Spinal cord (tissue), 10 donors: Measurements from ENCODE around the gene PTGER3. TPM values are rescaled to one million over a fixed set of nuclear protein-coding genes. Genes with fewer than 3 reads are reported as not detected.
A peak's percentile ranks its signal among the peaks of the same experiment; 100 is the strongest.

Experiments used
- DNase-seq, 6 donors: peaks; one replicate each; pipeline versions ENCODE4 v3.0.0 to v3.0.0-alpha.2; 2013 to 2015; ENCODE audit warnings: low spot score in 6 of 6, low read depth in 4 of 6
- H3K27ac ChIP-seq: one replicate; pipeline ENCODE4 v1.5.1; 2013; ENCODE audit warnings: low read depth, low read length, control low read depth
- H3K27me3 ChIP-seq: one replicate; pipeline ENCODE4 v1.6.1; 2013; ENCODE audit warnings: low read length; ENCODE audit not compliant: control insufficient read depth, insufficient read depth
- H3K36me3 ChIP-seq: one replicate; pipeline ENCODE4 v1.6.1; 2013; ENCODE audit warnings: low read length; ENCODE audit not compliant: control insufficient read depth, insufficient read depth
- H3K4me1 ChIP-seq: one replicate; pipeline ENCODE4 v1.6.1; 2013; ENCODE audit warnings: low read length; ENCODE audit not compliant: control insufficient read depth, insufficient read depth
- H3K4me3 ChIP-seq: one replicate; pipeline ENCODE4 v1.5.1; 2013; ENCODE audit warnings: low read depth, low read length, control low read depth
- H3K9me3 ChIP-seq: one replicate; pipeline ENCODE4 v1.6.1; 2013; ENCODE audit warnings: low read length; ENCODE audit not compliant: control insufficient read depth, insufficient read depth
- WGBS: methylation state at CpG from one replicate; pipeline ENCODE4 v1.1.5; 2013; ENCODE audit warnings: missing lambda C conversion rate; ENCODE audit not compliant: insufficient coverage; 5-methylcytosine and 5-hydroxymethylcytosine counted together
- polyA plus RNA-seq, 2 donors: library from polyadenylated mRNA; unstranded; fragments of 120-200 nt; gene quantifications; one replicate each; pipeline ENCODE4 v1.2.1, GENCODE V29; 2013; ENCODE audit not compliant: insufficient read length in 2 of 2
- total RNA-seq, 2 donors: library from RNA; depleted of rRNA in 1 of 2; stranded (reverse); fragments of 120-200 nt in 1 of 2; fragments of >200 nt in 1 of 2; gene quantifications; one replicate each; pipeline versions ENCODE4 v1.2.3 to v1.2.4, GENCODE V29; 2013 to 2014
- donor health status: healthy.

PTGER3 gene
- total and polyA plus RNA-seq, 4 donors = 7.0 to 54.3 (median 28.5) TPM

DNA sequence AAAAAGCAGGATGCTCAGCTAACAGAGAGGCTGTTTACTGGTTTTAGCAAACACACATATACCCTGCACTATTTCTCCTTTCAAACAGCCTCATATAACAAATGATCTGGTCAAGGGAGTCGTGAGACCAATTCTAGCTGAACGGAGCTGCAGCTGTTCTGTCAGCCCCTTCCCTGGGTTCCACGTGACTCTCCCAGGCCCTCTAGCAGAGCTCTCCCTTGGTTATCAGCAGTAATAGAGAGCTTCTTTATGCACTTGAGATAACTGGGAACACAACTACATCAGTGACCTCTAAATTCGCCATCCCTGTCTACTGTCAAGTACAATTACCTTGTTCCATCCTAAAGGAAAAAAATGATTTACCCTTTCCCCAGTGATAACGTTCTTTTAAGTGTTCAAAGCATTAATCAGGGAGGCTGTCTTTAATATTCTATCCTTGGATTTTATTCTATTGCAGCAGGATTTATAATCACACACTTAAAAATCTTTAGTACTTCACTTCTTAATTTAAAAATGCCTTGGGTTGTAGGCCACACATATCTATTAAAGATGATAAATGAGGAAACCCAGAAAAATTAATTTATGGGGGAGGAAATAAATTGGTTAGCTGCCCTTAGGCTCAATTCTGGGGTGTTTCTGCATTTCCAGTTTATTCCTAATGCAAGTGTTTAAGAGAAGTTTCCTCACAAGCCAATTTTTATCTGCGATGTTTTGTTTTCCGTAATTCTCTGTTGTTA lies 28.2 kb downstream of the PTGER3 start:
- no CpG with 5 or more reads among the region's 7 CpGs for WGBS
- peak; percentile 26 to 88 (median 36) for DNase-seq
- Histone ChIP-seq H3K27ac (no peak overlapping the region), H3K4me3 (no peak overlapping the region), H3K36me3 (no peaks in the 10 kb centered on the region), H3K9me3 (no peaks in the 10 kb centered on the region), H3K4me1 (no peaks in the 10 kb centered on the region), H3K27me3 (no peaks in the 10 kb centered on the region)

DNA sequence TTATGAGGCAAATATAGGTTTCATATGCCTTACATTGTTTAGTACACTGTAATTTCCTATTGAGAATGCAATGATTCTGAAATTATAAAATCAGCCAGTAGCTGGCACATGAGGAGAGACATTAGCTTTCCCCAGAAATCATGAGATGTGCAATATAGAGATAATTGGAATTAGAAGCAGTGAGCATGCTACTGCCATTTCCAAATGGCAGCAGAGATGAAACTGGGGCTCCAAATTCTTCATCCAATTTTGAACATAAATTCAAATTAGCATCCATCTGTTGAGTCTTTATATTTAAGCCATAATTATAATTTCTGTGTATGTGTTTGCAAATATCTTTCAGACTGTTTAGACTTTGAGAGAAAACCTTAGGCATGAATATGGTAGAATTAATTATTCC lies 28.8 kb downstream of the PTGER3 start:
- DNase-seq = peak in 3 of 6 donors; percentile 23 to 87 (median 66)
- Histone ChIP-seq H3K27ac (peak overlapping the region; percentile 21), H3K4me3 (no peak overlapping the region), H3K36me3 (no peaks in the 10 kb centered on the region), H3K27me3 (no peaks in the 10 kb centered on the region), H3K9me3 (no peaks in the 10 kb centered on the region), H3K4me1 (no peaks in the 10 kb centered on the region)

DNA sequence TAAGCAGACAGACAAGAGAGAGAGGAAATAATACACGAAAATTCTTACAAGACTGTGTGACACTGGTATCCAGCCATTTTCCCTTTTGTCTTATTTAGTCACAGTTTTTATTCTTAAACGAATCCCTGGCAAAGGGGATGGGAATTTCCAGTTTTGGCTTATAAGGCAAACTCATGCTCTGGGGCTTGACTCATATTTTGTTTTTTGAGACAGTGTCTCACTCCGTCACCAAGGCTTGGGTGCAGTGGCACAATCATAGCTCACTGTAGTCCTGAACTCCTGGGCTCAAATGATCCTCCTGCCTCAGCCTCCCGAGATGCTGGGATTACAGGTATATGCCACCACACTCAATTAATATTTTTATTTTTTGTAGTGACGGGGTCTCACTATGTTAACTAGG lies 31.9 kb downstream of the PTGER3 start:
- Histone ChIP-seq H3K27ac (no peak overlapping the region), H3K4me1 (no peaks in the 10 kb centered on the region), H3K36me3 (no peaks in the 10 kb centered on the region), H3K27me3 (no peaks in the 10 kb centered on the region), H3K4me3 (no peak overlapping the region), H3K9me3 (no peaks in the 10 kb centered on the region)
- 100% methylated on average over 1 of the region's 5 CpGs for WGBS
- DNase-seq = no peak

DNA sequence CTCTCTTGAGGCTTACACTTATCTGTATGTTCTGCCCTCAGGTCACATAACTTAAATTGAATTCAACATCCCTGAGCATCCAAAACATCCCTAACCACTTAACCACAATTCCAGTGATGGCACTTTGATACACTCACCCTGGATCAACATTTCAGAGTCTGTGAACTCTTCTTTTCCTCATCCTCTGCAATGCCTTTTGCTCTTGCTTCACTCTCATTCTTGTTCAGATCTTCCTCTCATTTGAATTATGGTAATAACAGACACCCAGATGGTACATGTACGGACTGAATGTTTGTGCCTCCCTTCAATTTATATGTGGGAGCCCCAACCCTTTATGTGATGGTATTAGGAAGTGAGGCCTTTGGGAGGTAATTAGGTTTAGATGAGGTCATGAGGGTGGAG lies 33.4 kb downstream of the PTGER3 start:
- no CpG with 5 or more reads among the region's 1 CpG for WGBS
- Histone ChIP-seq H3K4me1 (no peaks in the 10 kb centered on the region), H3K27ac (no peak overlapping the region), H3K36me3 (no peaks in the 10 kb centered on the region), H3K9me3 (no peaks in the 10 kb centered on the region), H3K27me3 (no peaks in the 10 kb centered on the region), H3K4me3 (no peak overlapping the region)
- DNase-seq = no peak

DNA sequence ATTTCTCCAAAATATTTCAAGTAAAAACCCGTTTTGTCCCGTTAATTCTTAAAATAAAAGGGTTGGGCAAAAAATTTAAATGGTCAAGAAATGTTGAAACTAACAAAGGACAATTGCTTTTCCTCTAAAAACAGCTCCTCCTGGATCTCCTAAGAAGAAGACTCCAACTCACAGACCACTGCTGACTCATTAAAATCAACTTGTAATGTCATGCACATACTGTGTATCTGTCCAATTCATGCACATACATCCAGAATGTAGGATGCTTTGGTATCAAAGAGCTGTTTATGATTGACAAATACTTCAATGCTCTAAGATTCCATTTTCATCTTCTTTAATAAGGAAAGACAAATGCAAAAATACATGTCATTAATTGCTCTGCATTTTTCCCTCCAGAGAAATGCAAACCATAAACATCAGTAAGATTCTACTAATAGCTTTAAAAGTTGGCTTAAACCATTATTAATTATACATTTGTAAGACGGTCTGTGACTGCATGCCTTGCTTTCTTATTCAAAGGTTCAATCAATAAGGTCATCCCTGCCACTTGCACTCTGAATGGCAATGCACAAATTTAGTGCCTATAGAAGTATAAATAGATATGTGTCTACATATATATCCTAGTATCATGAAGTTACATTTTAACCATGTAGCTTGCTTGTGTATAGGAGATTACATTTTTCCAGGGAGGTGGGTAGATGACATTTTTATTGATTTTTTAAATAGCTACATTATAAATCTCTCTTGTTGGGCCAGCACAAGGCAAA lies 44.7 kb downstream of the PTGER3 start:
- Histone ChIP-seq H3K4me1 (no peaks in the 10 kb centered on the region), H3K4me3 (no peak overlapping the region), H3K9me3 (no peaks in the 10 kb centered on the region), H3K36me3 (no peaks in the 10 kb centered on the region), H3K27me3 (no peaks in the 10 kb centered on the region), H3K27ac (no peak overlapping the region)
- DNase-seq = no peak
- no CpG with 5 or more reads among the region's 3 CpGs for WGBS

DNA sequence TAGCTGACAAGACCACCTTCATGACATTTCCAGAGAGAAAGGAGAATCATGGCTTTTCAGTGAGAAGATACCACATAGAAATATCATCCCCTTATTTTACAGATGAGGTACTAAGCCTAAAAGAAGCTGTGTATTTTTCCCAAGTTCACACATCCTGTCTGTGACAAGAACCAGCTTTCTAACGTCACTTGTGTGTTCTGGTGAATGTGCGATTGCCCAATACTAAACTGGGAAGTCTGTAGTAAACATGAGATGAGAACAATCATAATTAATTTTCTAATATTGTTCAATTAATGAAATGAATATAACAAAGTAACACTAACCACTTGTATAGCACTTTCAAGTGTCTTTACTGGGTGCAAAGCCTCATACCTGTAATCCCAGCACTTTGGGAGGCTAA lies 46.0 kb downstream of the PTGER3 start:
- WGBS = no CpG with 5 or more reads among the region's 2 CpGs
- Histone ChIP-seq H3K9me3 (no peaks in the 10 kb centered on the region), H3K36me3 (no peaks in the 10 kb centered on the region), H3K4me3 (no peak overlapping the region), H3K27me3 (no peaks in the 10 kb centered on the region), H3K27ac (no peak overlapping the region), H3K4me1 (no peaks in the 10 kb centered on the region)
- no peak for DNase-seq

DNA sequence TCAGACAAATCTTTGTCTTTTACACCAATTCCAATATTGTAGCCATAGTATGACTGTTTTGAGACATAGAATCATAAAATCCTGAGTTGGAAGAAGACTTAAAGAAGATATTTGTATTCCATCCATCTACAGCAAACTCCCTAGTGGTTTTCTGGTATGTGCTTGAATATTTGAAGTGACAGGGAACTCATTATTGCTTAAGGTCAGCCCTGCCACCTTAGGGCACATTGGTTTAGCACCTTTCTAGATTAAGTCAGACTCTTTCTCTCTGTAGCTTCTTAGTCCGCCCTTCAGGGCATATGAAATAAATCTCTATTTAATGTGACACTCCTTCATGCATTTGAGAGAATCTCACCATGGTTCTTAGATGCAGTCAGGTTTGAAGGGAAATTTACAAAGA lies 49.8 kb downstream of the PTGER3 start:
- H3K4me3 ChIP-seq = no peak overlapping the region
- DNase-seq = no peak
- H3K9me3 ChIP-seq = no peaks in the 10 kb centered on the region
- no peak overlapping the region for H3K27ac ChIP-seq
- WGBS = no CpG with 5 or more reads among the region's 1 CpG
- H3K4me1 ChIP-seq = no peaks in the 10 kb centered on the region
- H3K27me3 ChIP-seq = no peaks in the 10 kb centered on the region
- no peaks in the 10 kb centered on the region for H3K36me3 ChIP-seq

DNA sequence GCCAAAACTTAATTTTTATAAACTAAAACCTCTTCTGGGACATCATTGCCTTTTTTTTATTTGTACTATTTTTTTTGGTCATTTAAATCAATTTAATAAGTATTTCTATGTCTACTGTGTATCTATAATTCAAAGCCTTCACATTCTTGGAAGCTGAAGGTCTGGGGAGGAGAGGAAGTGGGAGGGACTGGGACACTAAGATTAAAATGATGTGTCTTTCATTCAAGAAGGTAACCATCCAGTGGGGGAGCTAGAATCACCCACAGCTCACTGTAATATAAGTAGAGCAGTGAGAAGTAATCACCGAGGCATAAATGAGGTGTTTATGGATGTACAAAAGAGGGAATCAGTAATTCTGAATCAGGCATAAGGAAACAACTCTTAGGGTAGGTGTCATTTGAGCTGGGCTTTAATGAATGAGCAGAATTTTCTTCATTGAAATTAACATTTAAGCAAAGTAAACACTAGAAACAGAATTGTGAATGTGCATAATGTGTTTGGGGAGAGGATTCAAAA lies 52.8 kb downstream of the PTGER3 start:
- Histone ChIP-seq H3K4me3 (no peak overlapping the region), H3K27ac (no peak overlapping the region), H3K4me1 (no peaks in the 10 kb centered on the region), H3K9me3 (no peaks in the 10 kb centered on the region), H3K27me3 (no peaks in the 10 kb centered on the region), H3K36me3 (no peaks in the 10 kb centered on the region)
- no CpG with 5 or more reads among the region's 1 CpG for WGBS
- DNase-seq = no peak

DNA sequence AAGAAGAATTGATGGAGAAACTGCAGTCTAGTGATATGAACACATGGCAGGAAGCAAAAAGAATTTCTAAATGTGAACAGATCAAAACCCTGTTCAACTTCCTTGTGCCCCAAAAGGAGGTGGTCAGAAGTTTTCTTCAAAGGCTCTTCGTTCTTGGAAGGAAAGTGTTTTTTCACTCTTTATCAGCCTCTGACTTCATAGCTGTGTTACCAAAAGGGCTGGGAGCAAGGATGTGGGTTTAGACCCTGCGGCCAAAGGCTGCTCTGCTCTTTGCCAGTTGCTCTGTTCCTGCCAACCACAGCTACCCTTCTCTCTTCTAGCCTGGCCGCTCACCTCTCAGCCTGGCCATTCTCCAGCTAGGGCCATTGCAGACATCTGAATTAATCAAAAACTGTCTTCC lies 53.8 kb downstream of the PTGER3 start:
- 94% methylated on average over 2 of the region's 3 CpGs for WGBS
- Histone ChIP-seq H3K4me3 (no peak overlapping the region), H3K4me1 (no peaks in the 10 kb centered on the region), H3K36me3 (no peaks in the 10 kb centered on the region), H3K27me3 (no peaks in the 10 kb centered on the region), H3K27ac (no peak overlapping the region), H3K9me3 (no peaks in the 10 kb centered on the region)
- DNase-seq = no peak

DNA sequence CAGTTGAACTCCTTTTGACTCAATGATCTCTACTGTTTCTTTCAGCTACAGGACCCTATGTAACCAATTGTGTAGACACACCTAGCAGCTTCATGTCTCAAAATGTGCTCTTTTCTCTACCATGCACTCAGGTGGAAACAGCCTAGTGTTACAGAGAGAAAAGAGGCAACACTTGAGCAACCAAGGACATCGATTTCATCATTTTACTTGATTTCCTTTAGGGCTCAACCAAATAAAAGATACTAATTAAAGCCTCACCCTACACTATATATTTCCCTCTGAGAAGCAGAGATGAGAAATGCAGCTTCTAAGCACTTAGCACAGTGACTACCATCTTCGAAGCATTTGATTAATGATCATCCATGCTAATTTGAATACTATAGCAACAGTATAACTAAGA lies 55.1 kb downstream of the PTGER3 start:
- Histone ChIP-seq H3K4me1 (no peaks in the 10 kb centered on the region), H3K4me3 (no peak overlapping the region), H3K36me3 (no peaks in the 10 kb centered on the region), H3K9me3 (no peaks in the 10 kb centered on the region), H3K27me3 (no peaks in the 10 kb centered on the region), H3K27ac (no peak overlapping the region)
- DNase-seq = no peak
- WGBS = 20% methylated on average over 1 of the region's 2 CpGs
